PC-9 (cell line): ENCODE measurements around the gene CCBE1. TPM values are rescaled to one million over a fixed set of nuclear protein-coding genes. Genes with fewer than 3 reads are reported as not detected.

ENCODE experiments used
- BruUV-seq: library from RNA; stranded (reverse); fragments of 400-500 nt; replicated peaks from 2 replicates; lab custom pipeline; 2021; lab: Mats Ljungman, UMichigan
- CTCF ChIA-PET: fragments of 300-600 bp; sonication (Branson Sonifier 250); formaldehyde crosslinking; loops from one replicate; lab custom pipeline; 2022; ENCODE audit warnings: antibody characterized with exemption; lab: Charles Lee
- POLR2A ChIA-PET: fragments of 300-600 bp; sonication (Branson Sonifier 250); formaldehyde crosslinking; loops from one replicate; lab custom pipeline; 2022; ENCODE audit warnings: antibody characterized with exemption; ENCODE audit not compliant: unreplicated experiment; lab: Charles Lee
- DNase-seq, 2 experiments: peaks; one replicate each; pipeline versions ENCODE4 v3.0.0 to v3.0.0-alpha.2; 2015 to 2022; ENCODE audit warnings: mixed read lengths in 1 of 2
- H2AFZ ChIP-seq: fragments of 200-600 bp; sonication (generic); 2 replicates; pipeline ENCODE4 v1.8.1; 2017; ENCODE audit warnings: antibody characterized with exemption
- H3F3A ChIP-seq: fragments of 200-600 bp; sonication (generic); 2 replicates; pipeline ENCODE4 v1.8.1; 2017; ENCODE audit warnings: antibody characterized with exemption, mild to moderate bottlenecking, low read depth; ENCODE audit not compliant: insufficient read depth
- H3K27ac ChIP-seq: fragments of 200-600 bp; sonication (generic); 2 replicates; pipeline ENCODE4 v1.6.1; 2016; ENCODE audit warnings: mixed run types
- H3K27me3 ChIP-seq: fragments of 200-600 bp; sonication (generic); 2 replicates; pipeline ENCODE4 v1.6.1; 2016; ENCODE audit warnings: low read depth, mixed run types; ENCODE audit not compliant: insufficient read depth
- H3K36me3 ChIP-seq: fragments of 200-600 bp; sonication (generic); 2 replicates; pipeline ENCODE4 v1.6.1; 2016; ENCODE audit warnings: low read depth, mixed run types
- H3K4me1 ChIP-seq: fragments of 200-600 bp; sonication (generic); replicated peaks from 2 replicates; pipeline ENCODE4 v1.6.1; 2016; ENCODE audit warnings: mixed run types; ENCODE audit not compliant: insufficient read depth
- H3K4me2 ChIP-seq: fragments of 200-600 bp; sonication (generic); 2 replicates; pipeline ENCODE4 v1.6.1; 2017; ENCODE audit warnings: mixed run types
- H3K4me3 ChIP-seq: fragments of 200-600 bp; sonication (generic); 2 replicates; pipeline ENCODE4 v1.6.1; 2016; ENCODE audit warnings: mixed run types
- H3K79me2 ChIP-seq: fragments of 200-600 bp; sonication (generic); 2 replicates; pipeline ENCODE4 v1.6.1; 2017; ENCODE audit warnings: low read depth, mixed run types
- H3K9me2 ChIP-seq: fragments of 200-600 bp; sonication (generic); 2 replicates; pipeline ENCODE4 v1.8.1; 2017; ENCODE audit warnings: mild to moderate bottlenecking; ENCODE audit not compliant: insufficient read depth
- H3K9me3 ChIP-seq: fragments of 200-600 bp; sonication (generic); 2 replicates; pipeline ENCODE4 v1.8.1; 2016; ENCODE audit warnings: low read depth; ENCODE audit not compliant: insufficient read depth
- H4K20me1 ChIP-seq: fragments of 200-600 bp; sonication (generic); 2 replicates; pipeline ENCODE4 v1.8.1; 2017; ENCODE audit not compliant: insufficient read depth
- CTCF ChIP-seq: fragments of 200-600 bp; sonication (generic); conservative IDR thresholded peaks from 2 replicates; pipeline ENCODE4 v1.6.1; 2017; ENCODE audit warnings: mixed run types, antibody characterized with exemption, mild to moderate bottlenecking, moderate library complexity
- EZH2 ChIP-seq: fragments of 200-600 bp; sonication (generic); IDR thresholded peaks from 2 replicates; pipeline ENCODE4 v1.8.0; 2017; ENCODE audit warnings: antibody characterized with exemption, low read depth
- intact Hi-C: fragments of 100-400 bp; cut with micrococcal nuclease; formaldehyde crosslinking; loops from one replicate; pipeline ENCODE4 v1.10.0; 2022; ENCODE audit not compliant: unreplicated experiment
- total RNA-seq: library from RNA; stranded (reverse); gene quantifications from 2 replicates; pipeline ENCODE4 v1.2.3, GENCODE V29; 2021

The CCBE1 gene
- total RNA-seq, 1 experiment from 2014 or later, result 5.8 TPM

DNA sequence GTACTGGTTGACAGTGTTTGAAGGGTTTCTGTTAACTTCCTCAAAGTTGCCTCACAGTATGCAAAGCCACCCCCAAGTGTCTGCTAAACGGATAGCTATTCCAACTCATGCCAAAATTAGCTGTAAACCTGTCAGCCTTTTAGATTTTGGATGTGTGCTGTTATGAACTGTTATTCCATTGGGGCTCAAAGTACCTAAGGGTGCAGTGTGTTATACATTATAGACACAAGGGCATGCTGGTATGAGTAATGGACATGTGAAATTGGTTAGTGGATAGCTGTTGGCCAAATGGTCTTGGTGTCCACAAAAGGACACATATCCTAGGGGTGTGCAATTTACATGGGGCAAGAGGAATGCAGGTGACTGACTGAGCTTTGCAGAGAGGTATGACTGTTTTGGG is 33.7 kb upstream of the CCBE1 start:
- Histone ChIP-seq H3K27ac (peak overlapping the region; percentile 83), H3K27me3 (no peaks in the 10 kb centered on the region), H3F3A (peaks cover 28% of the 10 kb centered on the region), H3K4me2 (peak overlapping the region; percentile 67; the same call in 1 of the 2 replicates), H3K9me2 (no peaks in the 10 kb centered on the region), H3K4me1 (peaks cover 33% of the 10 kb centered on the region), H3K9me3 (no peaks in the 10 kb centered on the region; the same call in 1 of the 2 replicates), H2AFZ (no peak overlapping the region), H3K36me3 (no peaks in the 10 kb centered on the region), H3K79me2 (no peaks in the 10 kb centered on the region), H3K4me3 (no peak overlapping the region), H4K20me1 (no peaks in the 10 kb centered on the region)
- BruUV-seq, result no TSS peak
- no peak for DNase-seq
- intact Hi-C loops, result loop anchor here (1.0 kb wide), 1 partner anchor 13 kb away; no protein-coding TSS in a partner anchor
- ChIA-PET CTCF (no interaction called here), POLR2A (no interaction called here)
- no peak for TF ChIP-seq CTCF
- TF ChIP-seq EZH2, result no peak

DNA sequence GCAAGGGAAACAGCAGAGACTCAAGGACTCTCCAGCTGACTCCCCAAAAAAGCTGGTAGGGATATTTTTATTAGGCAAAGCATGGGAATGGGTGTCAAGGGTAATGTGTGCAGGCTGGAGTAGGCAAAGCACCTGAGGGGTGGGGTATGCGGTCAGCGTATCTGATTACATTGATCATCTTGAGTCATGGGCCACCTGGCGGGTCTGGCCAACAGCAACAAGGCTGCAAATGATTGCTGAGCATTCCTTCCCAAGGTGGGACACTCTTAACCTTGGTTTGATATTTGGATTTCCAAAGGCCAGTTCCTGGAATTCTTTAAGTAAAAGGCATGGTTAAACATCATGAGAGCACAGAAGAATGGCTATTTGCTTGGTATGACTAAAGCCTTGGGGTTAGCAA is 32.6 kb upstream of the CCBE1 start:
- peak overlapping the region; percentile 83 for H3K27ac ChIP-seq
- H3F3A ChIP-seq, result peaks cover 28% of the 10 kb centered on the region
- H3K9me3 ChIP-seq, result no peaks in the 10 kb centered on the region; the same call in 1 of the 2 replicates
- no peaks in the 10 kb centered on the region for H3K79me2 ChIP-seq
- H3K4me3 ChIP-seq, result no peak overlapping the region; the same call in 1 of the 2 replicates
- H2AFZ ChIP-seq, result no peak overlapping the region; the same call in 1 of the 2 replicates
- no peak for TF ChIP-seq EZH2
- no peak for TF ChIP-seq CTCF
- intact Hi-C loops, result loop anchor here (1.0 kb wide), 1 partner anchor 11 kb away; no protein-coding TSS in a partner anchor
- BruUV-seq, result no TSS peak
- no peaks in the 10 kb centered on the region for H3K27me3 ChIP-seq
- peak overlapping the region; percentile 67 for H3K4me2 ChIP-seq
- DNase-seq, result peak; percentile 76 to 99
- peaks cover 39% of the 10 kb centered on the region for H3K4me1 ChIP-seq
- ChIA-PET POLR2A (no interaction called here), CTCF (no interaction called here)
- no peaks in the 10 kb centered on the region for H4K20me1 ChIP-seq
- H3K9me2 ChIP-seq, result no peaks in the 10 kb centered on the region
- H3K36me3 ChIP-seq, result no peaks in the 10 kb centered on the region

GRCh38 chr18:59728816-59729215 is 31.6 kb upstream of the CCBE1 start:
- peak overlapping the region; percentile 67; the same call in 1 of the 2 replicates for H3K4me2 ChIP-seq
- DNase-seq, result no peak
- H2AFZ ChIP-seq, result no peak overlapping the region
- H4K20me1 ChIP-seq, result no peaks in the 10 kb centered on the region
- no TSS peak for BruUV-seq
- ChIA-PET POLR2A (no interaction called here), CTCF (no interaction called here)
- no peaks in the 10 kb centered on the region for H3K36me3 ChIP-seq
- H3F3A ChIP-seq, result peaks cover 34% of the 10 kb centered on the region
- H3K27me3 ChIP-seq, result no peaks in the 10 kb centered on the region
- peak overlapping the region; percentile 83 for H3K27ac ChIP-seq
- no peaks in the 10 kb centered on the region; the same call in 1 of the 2 replicates for H3K9me3 ChIP-seq
- no peaks in the 10 kb centered on the region for H3K79me2 ChIP-seq
- peaks cover 47% of the 10 kb centered on the region for H3K4me1 ChIP-seq
- no peak overlapping the region for H3K4me3 ChIP-seq
- H3K9me2 ChIP-seq, result no peaks in the 10 kb centered on the region
- TF ChIP-seq EZH2 (no peak), CTCF (no peak)
- intact Hi-C loops, result no loop called here
